ENCODE data around the gene CEBPZOS.

The CEBPZOS gene

GRCh38 chr2:37156857-37157714, 39.2 kb upstream of the CEBPZOS start, which contains the start of gene EIF2AK2:
TSS of gene EIF2AK2 (minus strand) at chr2:37156980. CDS start at chr2:37147806, 9,174 bp downstream.
- in situ Hi-C loops (cut with HindIII; ENCODE audit: low sequenced_read_pairs) = no loop called here

GRCh38 chr2:37164757-37165156, 31.5 kb upstream of the CEBPZOS start:
- no peak overlapping the region for H3K4me3 ChIP-seq (ENCODE audit: low read depth, low read length)
- no peak for TF ChIP-seq CTCF (IDR thresholded peaks at IDR 0.05; ENCODE audit: low read depth, low read length, missing control alignments)
- in situ Hi-C loops (cut with HindIII; ENCODE audit: low sequenced_read_pairs) = no loop called here
- no peak for DNase-seq (ENCODE audit: low read depth)

More at GRCh38 chr2:37156857-37157714, 39.2 kb upstream of the CEBPZOS start, which contains the start of gene EIF2AK2:
- peak; percentile 61 for DNase-seq (ENCODE audit: low read depth)
- peak within 1 kb of the TSS; percentile 91 for H3K4me3 ChIP-seq (ENCODE audit: low read depth, low read length)
- no peak for TF ChIP-seq CTCF (IDR thresholded peaks at IDR 0.05; ENCODE audit: low read depth, low read length, missing control alignments)

GRCh38 chr2:37167636-37168180, 28.6 kb upstream of the CEBPZOS start:
- in situ Hi-C loops (cut with HindIII; ENCODE audit: low sequenced_read_pairs) = no loop called here
- TF ChIP-seq CTCF (IDR thresholded peaks at IDR 0.05; ENCODE audit: low read depth, low read length, missing control alignments) = no peak
- DNase-seq (ENCODE audit: low read depth) = no peak
- H3K4me3 ChIP-seq (ENCODE audit: low read depth, low read length) = no peak overlapping the region

GRCh38 chr2:37168217-37168981, 27.9 kb upstream of the CEBPZOS start:
- DNase-seq (ENCODE audit: low read depth) = peak; percentile 16
- peak; percentile 80 for TF ChIP-seq CTCF (IDR thresholded peaks at IDR 0.05; ENCODE audit: low read depth, low read length, missing control alignments)

GRCh38 chr2:37171624-37171950, 24.7 kb upstream of the CEBPZOS start:
- TF ChIP-seq CTCF (IDR thresholded peaks at IDR 0.05; ENCODE audit: low read depth, low read length, missing control alignments) = no peak
- in situ Hi-C loops (cut with HindIII; ENCODE audit: low sequenced_read_pairs) = no loop called here
- no peak overlapping the region for H3K4me3 ChIP-seq (ENCODE audit: low read depth, low read length)
- no peak for DNase-seq (ENCODE audit: low read depth)

More at GRCh38 chr2:37168217-37168981, 27.9 kb upstream of the CEBPZOS start:
- no peak overlapping the region for H3K4me3 ChIP-seq (ENCODE audit: low read depth, low read length)
- in situ Hi-C loops (cut with HindIII; ENCODE audit: low sequenced_read_pairs) = no loop called here

GRCh38 chr2:37173741-37174140, 22.6 kb upstream of the CEBPZOS start:
- DNase-seq (ENCODE audit: low read depth) = no peak
- in situ Hi-C loops (cut with HindIII; ENCODE audit: low sequenced_read_pairs) = no loop called here
- no peak overlapping the region for H3K4me3 ChIP-seq (ENCODE audit: low read depth, low read length)
- no peak for TF ChIP-seq CTCF (IDR thresholded peaks at IDR 0.05; ENCODE audit: low read depth, low read length, missing control alignments)
